ENCODE data around the gene MOB1B. TPM values are rescaled to one million over a fixed set of nuclear protein-coding genes. Genes with fewer than 3 reads are reported as not detected.
"Not testable (repeated sequence)": the region's sequence is repeated elsewhere in the genome, so short reads cannot be mapped to it uniquely, and the experiment has no call there.

Gene MOB1B
- total RNA-seq, 1 donor from 2014 or later = 13.0 TPM

GRCh38 chr4:71020611-71021010, 118.4 kb downstream of the MOB1B start:
- no peak for DNase-seq (ENCODE audit: extremely low spot score in 2 of 2)
- H3K4me1 ChIP-seq = no peaks in the 10 kb centered on the region
- H3K36me3 ChIP-seq = no peaks in the 10 kb centered on the region
- TF ChIP-seq CTCF (IDR thresholded peaks at IDR 0.05) (no peak), POLR2A (IDR thresholded peaks at IDR 0.05) (no peak), POLR2AphosphoS5 (IDR thresholded peaks at IDR 0.05; ENCODE audit: insufficient read depth in 1 of 2, low read depth in 1 of 2) (no peak)
- no peaks in the 10 kb centered on the region for H3K9me3 ChIP-seq
- H3K27me3 ChIP-seq = no peaks in the 10 kb centered on the region
- H3K4me3 ChIP-seq = no peak overlapping the region
- no peak overlapping the region for H3K27ac ChIP-seq
- intact Hi-C loops (cut with DNase I) = no loop called here

GRCh38 chr4:71025654-71026053, 123.5 kb downstream of the MOB1B start:
- intact Hi-C loops (cut with DNase I) = no loop called here
- TF ChIP-seq POLR2AphosphoS5 (IDR thresholded peaks at IDR 0.05; ENCODE audit: insufficient read depth in 1 of 2, low read depth in 1 of 2) = no peak
- no peak for TF ChIP-seq POLR2A (IDR thresholded peaks at IDR 0.05)
- TF ChIP-seq CTCF (IDR thresholded peaks at IDR 0.05) = no peak
- no peak for DNase-seq (ENCODE audit: extremely low spot score in 2 of 2)
- Histone ChIP-seq H3K9me3 (no peaks in the 10 kb centered on the region), H3K4me3 (no peak overlapping the region), H3K27ac (no peak overlapping the region), H3K36me3 (peaks cover 0 to 16% of the 10 kb centered on the region in 2 donors), H3K4me1 (no peaks in the 10 kb centered on the region), H3K27me3 (no peaks in the 10 kb centered on the region)

- no peak for DNase-seq (ENCODE audit: extremely low spot score in 2 of 2)
Observed at GRCh38 chr4:71026086-71026485, 123.9 kb downstream of the MOB1B start.

GRCh38 chr4:71027611-71028010, 125.4 kb downstream of the MOB1B start:
- intact Hi-C loops (cut with DNase I) = no loop called here
- TF ChIP-seq POLR2A (IDR thresholded peaks at IDR 0.05) = no peak
- TF ChIP-seq CTCF (IDR thresholded peaks at IDR 0.05) = no peak
- no peak for TF ChIP-seq POLR2AphosphoS5 (IDR thresholded peaks at IDR 0.05; ENCODE audit: insufficient read depth in 1 of 2, low read depth in 1 of 2)
- no peaks in the 10 kb centered on the region for H3K4me1 ChIP-seq
- no peaks in the 10 kb centered on the region for H3K9me3 ChIP-seq
- no peak for DNase-seq (ENCODE audit: extremely low spot score in 2 of 2)
- H3K36me3 ChIP-seq = peaks cover 0 to 22% of the 10 kb centered on the region in 2 donors
- no peaks in the 10 kb centered on the region for H3K27me3 ChIP-seq
- H3K4me3 ChIP-seq = no peak overlapping the region
- no peak overlapping the region for H3K27ac ChIP-seq

More at GRCh38 chr4:71026086-71026485, 123.9 kb downstream of the MOB1B start:
- H3K27me3 ChIP-seq = no peaks in the 10 kb centered on the region
- H3K4me3 ChIP-seq = no peak overlapping the region
- peaks cover 0 to 16% of the 10 kb centered on the region in 2 donors for H3K36me3 ChIP-seq
- no peaks in the 10 kb centered on the region for H3K4me1 ChIP-seq
- intact Hi-C loops (cut with DNase I) = no loop called here
- no peak for TF ChIP-seq POLR2A (IDR thresholded peaks at IDR 0.05)
- no peak for TF ChIP-seq CTCF (IDR thresholded peaks at IDR 0.05)
- no peak for TF ChIP-seq POLR2AphosphoS5 (IDR thresholded peaks at IDR 0.05; ENCODE audit: insufficient read depth in 1 of 2, low read depth in 1 of 2)
- H3K9me3 ChIP-seq = no peaks in the 10 kb centered on the region
- no peak overlapping the region for H3K27ac ChIP-seq

GRCh38 chr4:71029504-71029903, 127.3 kb downstream of the MOB1B start:
- no peak for DNase-seq (ENCODE audit: extremely low spot score in 2 of 2)
- Histone ChIP-seq H3K36me3 (peaks cover 0 to 22% of the 10 kb centered on the region in 2 donors), H3K27me3 (no peaks in the 10 kb centered on the region), H3K27ac (no peak overlapping the region), H3K4me3 (no peak overlapping the region), H3K4me1 (no peaks in the 10 kb centered on the region), H3K9me3 (no peaks in the 10 kb centered on the region)
- TF ChIP-seq POLR2AphosphoS5 (IDR thresholded peaks at IDR 0.05; ENCODE audit: insufficient read depth in 1 of 2, low read depth in 1 of 2) = no peak
- TF ChIP-seq CTCF (IDR thresholded peaks at IDR 0.05) = no peak
- TF ChIP-seq POLR2A (IDR thresholded peaks at IDR 0.05) = no peak
- intact Hi-C loops (cut with DNase I) = no loop called here

GRCh38 chr4:71032106-71032505, 129.9 kb downstream of the MOB1B start:
- peaks cover 0 to 22% of the 10 kb centered on the region in 2 donors for H3K36me3 ChIP-seq
- H3K4me1 ChIP-seq; H3K27ac ChIP-seq; intact Hi-C loops (cut with DNase I); H3K4me3 ChIP-seq; DNase-seq (ENCODE audit: extremely low spot score in 2 of 2); H3K9me3 ChIP-seq; H3K27me3 ChIP-seq: not testable (repeated sequence)

All from vagina (tissue), 2 donors.